Psoas muscle (tissue), 8 donors: ENCODE measurements around the gene FAM43A. TPM values are rescaled to one million over a fixed set of nuclear protein-coding genes. Genes with fewer than 3 reads are reported as not detected.

ENCODE experiments used
- ATAC-seq, 4 donors: fragments of 200-7000 bp; cut with Tn5 transposase; one replicate each; pipeline ENCODE4 v1.9.1; 2020; ENCODE audit warnings: moderate library complexity in 3 of 4, mild to moderate bottlenecking in 2 of 4
- DNase-seq, 2 donors: peaks; one replicate each; pipeline ENCODE4 v3.0.0-alpha.2; 2020
- H3K27ac ChIP-seq: fragments of 200-600 bp; one replicate; pipeline ENCODE4 v1.8.0; 2022
- H3K27me3 ChIP-seq, 3 donors: fragments of 200-600 bp in 1 of 3; one replicate each; pipeline versions ENCODE4 v1.6.1 to v1.8.0; 2013 to 2022; ENCODE audit warnings: low read length in 2 of 3, mild to moderate bottlenecking in 2 of 3, moderate library complexity in 1 of 3; ENCODE audit not compliant: insufficient read depth in 3 of 3
- H3K36me3 ChIP-seq, 2 donors: fragments of 200-600 bp in 1 of 2; one replicate each; pipeline versions ENCODE4 v1.6.1 to v1.8.0; 2013 to 2022; ENCODE audit warnings: low read depth in 1 of 2, mild to moderate bottlenecking in 1 of 2, moderate library complexity in 1 of 2; ENCODE audit not compliant: insufficient read depth in 1 of 2
- H3K4me1 ChIP-seq: fragments of 200-600 bp; one replicate; pipeline ENCODE4 v1.8.0; 2022
- H3K4me3 ChIP-seq: fragments of 200-600 bp; one replicate; pipeline ENCODE4 v1.8.0; 2022; ENCODE audit warnings: mild to moderate bottlenecking
- H3K9me3 ChIP-seq: fragments of 200-600 bp; one replicate; pipeline ENCODE4 v1.8.0; 2022
- WGBS, 3 donors: extraction: QIAGEN DNeasy Blood & Tissue Kit; methylation state at CpG; one replicate each; pipeline versions ENCODE4 v1.1.6 to v1.1.7; 2013; 5-methylcytosine and 5-hydroxymethylcytosine counted together
- intact Hi-C, 2 donors: fragments of 100-400 bp; cut with DNase I; formaldehyde crosslinking; loops; one replicate each; pipeline versions ENCODE4 v1.11.0 to v1.14.2; 2022
- polyA plus RNA-seq, 3 donors: library from polyadenylated mRNA; stranded (reverse); fragments of 200-250 nt; gene quantifications; one replicate each; pipeline ENCODE4 v1.2.3, GENCODE V29; 2013
- total RNA-seq, 4 donors: library from RNA; stranded (reverse); fragmentation: NEBNext Ultra II Directional in 2 of 4; extraction: Animal tissue kit (Norgen Biotek cat#: 25700) in 2 of 4; gene quantifications; one replicate each; pipeline versions ENCODE4 v1.2.1 to v1.2.4, GENCODE V29; 2021 to 2023
- TF ChIP-seq, protein P1 (sequence below): fragments of 200-600 bp; IDR thresholded peaks from one replicate; pipeline ENCODE4 v1.8.0; 2022; ENCODE audit warnings: antibody characterized with exemption
- donor health status: healthy with polysubstance abuse.
- donor health status: DM: no; HTN: no; CAD: no; lungs with moderate emphysema.
- donor health status: Bipolar disorder and iron deficiency.
- donor health status: healthy.
- donor health status: DM: yes; HTN: yes; CAD: no.
- donor health status: DM: no; HTN: no; CAD: no.
- donor health status: DM: no; HTN: no; CAD: no.
- donor health status: DM: yes; HTN: yes; CAD: no.

Gene FAM43A
- total and polyA plus RNA-seq, 7 donors: 4.1 to 7.7 (median 6.8) TPM

DNA sequence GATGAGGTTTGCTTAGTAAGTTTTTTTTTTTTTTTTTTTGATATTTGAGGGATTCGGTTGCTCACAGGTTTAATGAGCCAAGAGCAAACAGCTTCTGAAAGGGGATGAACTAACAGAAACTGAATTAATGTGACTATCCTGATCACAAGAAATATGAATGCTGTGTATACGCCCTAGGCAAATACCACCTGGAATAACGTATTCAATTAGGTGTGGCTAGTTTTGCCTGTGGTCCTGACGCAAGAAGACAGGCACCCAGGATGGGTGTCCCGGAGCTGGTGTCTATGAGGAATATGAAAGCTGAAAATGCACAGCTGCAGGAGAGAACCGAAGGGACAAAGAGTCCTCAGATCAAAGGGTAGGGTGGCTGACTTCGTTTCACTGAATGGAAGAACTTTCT is 28.2 kb upstream of the FAM43A start:
- WGBS, 3 donors: 81 to 93% (median 84%) methylated on average over 7 of the region's 7 CpGs
- no peaks in the 10 kb centered on the region for H3K9me3 ChIP-seq
- TF ChIP-seq, protein P1, sequence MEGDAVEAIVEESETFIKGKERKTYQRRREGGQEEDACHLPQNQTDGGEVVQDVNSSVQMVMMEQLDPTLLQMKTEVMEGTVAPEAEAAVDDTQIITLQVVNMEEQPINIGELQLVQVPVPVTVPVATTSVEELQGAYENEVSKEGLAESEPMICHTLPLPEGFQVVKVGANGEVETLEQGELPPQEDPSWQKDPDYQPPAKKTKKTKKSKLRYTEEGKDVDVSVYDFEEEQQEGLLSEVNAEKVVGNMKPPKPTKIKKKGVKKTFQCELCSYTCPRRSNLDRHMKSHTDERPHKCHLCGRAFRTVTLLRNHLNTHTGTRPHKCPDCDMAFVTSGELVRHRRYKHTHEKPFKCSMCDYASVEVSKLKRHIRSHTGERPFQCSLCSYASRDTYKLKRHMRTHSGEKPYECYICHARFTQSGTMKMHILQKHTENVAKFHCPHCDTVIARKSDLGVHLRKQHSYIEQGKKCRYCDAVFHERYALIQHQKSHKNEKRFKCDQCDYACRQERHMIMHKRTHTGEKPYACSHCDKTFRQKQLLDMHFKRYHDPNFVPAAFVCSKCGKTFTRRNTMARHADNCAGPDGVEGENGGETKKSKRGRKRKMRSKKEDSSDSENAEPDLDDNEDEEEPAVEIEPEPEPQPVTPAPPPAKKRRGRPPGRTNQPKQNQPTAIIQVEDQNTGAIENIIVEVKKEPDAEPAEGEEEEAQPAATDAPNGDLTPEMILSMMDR: no peak
- H3K27ac ChIP-seq: no peak overlapping the region
- H3K4me1 ChIP-seq: no peaks in the 10 kb centered on the region
- no peaks in the 10 kb centered on the region for H3K27me3 ChIP-seq
- ATAC-seq: no peak
- intact Hi-C loops: no loop called here
- no peak for DNase-seq
- H3K36me3 ChIP-seq: peaks cover 12 to 80% of the 10 kb centered on the region in 2 donors
- H3K4me3 ChIP-seq: no peak overlapping the region

DNA sequence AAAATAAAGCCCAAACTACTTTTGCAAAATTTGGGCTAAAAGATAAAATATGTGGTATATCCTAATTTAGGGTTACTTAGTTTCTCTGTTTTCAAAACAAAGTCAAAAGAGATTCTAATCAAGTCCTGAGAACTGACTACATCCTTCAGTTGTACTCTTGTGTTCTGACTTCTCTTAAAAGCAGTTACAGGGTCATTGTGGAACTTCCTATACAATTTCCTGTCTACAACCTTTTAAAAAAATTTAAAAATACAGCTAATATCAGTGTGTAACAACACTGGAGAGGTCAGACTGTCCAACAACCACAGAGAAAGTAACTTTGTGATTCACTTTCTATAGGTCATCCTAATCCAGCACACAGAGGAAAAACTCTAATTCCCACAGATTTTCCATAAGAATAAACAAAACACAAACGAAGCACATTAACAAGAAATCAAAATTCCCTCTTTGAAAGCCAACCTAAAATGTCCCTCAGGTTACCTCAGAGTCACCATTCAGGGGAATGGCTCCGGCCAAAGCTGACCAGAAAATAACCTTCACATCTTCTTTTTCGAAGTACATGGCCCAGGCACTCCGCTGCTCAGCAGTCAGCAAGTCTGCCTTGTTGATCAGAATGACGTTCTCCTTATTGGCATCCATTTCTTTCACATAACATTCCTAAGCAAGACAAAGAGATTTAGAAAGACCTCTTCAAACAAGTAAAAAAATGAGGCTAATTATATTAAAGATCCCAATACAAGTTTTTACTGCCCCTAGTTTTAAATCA is 27.0 kb upstream of the FAM43A start:
- Histone ChIP-seq H3K27me3 (no peaks in the 10 kb centered on the region), H3K27ac (no peak overlapping the region), H3K36me3 (peaks cover 10 to 78% of the 10 kb centered on the region in 2 donors), H3K4me1 (no peaks in the 10 kb centered on the region), H3K9me3 (no peaks in the 10 kb centered on the region), H3K4me3 (no peak overlapping the region)
- no peak for DNase-seq
- ATAC-seq: no peak
- intact Hi-C loops: no loop called here
- TF ChIP-seq, protein P1: no peak
- WGBS, 3 donors: 76 to 80% (median 80%) methylated on average over 5 of the region's 5 CpGs

DNA sequence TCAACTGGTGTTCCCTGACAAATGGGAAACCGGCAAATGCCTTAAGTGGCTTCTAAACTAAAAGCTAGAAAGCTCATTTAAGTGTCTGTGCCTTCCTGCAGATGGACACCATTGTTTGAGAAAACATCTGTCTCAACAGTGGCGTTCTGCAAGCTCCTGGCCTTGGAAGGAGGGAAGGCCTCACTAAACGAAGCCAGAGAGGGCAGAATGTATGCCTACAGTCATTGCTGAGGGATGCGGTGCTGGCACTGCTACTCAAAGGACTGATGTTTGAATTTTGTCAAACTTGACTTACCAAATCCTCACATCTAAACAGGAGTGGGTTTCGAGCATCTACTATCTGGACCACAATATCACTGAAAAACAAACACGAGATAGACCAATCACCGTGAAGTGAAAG is 25.9 kb upstream of the FAM43A start:
- ATAC-seq: no peak
- peaks cover 9 to 78% of the 10 kb centered on the region in 2 donors for H3K36me3 ChIP-seq
- no peaks in the 10 kb centered on the region for H3K9me3 ChIP-seq
- no peaks in the 10 kb centered on the region for H3K27me3 ChIP-seq
- H3K4me3 ChIP-seq: no peak overlapping the region
- intact Hi-C loops: no loop called here
- 77 to 83% (median 80%) methylated on average over 7 of the region's 7 CpGs for WGBS, 3 donors
- H3K4me1 ChIP-seq: no peaks in the 10 kb centered on the region
- no peak for DNase-seq
- no peak overlapping the region for H3K27ac ChIP-seq
- TF ChIP-seq, protein P1: no peak

GRCh38 chr3:194661374-194661773 is 24.3 kb upstream of the FAM43A start:
- ATAC-seq (no peak), DNase-seq (no peak)
- Histone ChIP-seq H3K27me3 (no peaks in the 10 kb centered on the region), H3K9me3 (no peaks in the 10 kb centered on the region), H3K4me1 (no peaks in the 10 kb centered on the region), H3K27ac (no peak overlapping the region), H3K4me3 (no peak overlapping the region), H3K36me3 (peaks cover 11 to 88% of the 10 kb centered on the region in 2 donors)
- WGBS, 3 donors: 75 to 83% (median 83%) methylated on average over 3 of the region's 3 CpGs
- intact Hi-C loops: no loop called here
- TF ChIP-seq, protein P1: no peak

GRCh38 chr3:194661946-194662345 is 23.7 kb upstream of the FAM43A start:
- ATAC-seq (no peak), DNase-seq (no peak)
- intact Hi-C loops: no loop called here
- Histone ChIP-seq H3K27ac (no peak overlapping the region), H3K27me3 (no peaks in the 10 kb centered on the region), H3K9me3 (no peaks in the 10 kb centered on the region), H3K36me3 (peaks cover 11 to 93% of the 10 kb centered on the region in 2 donors), H3K4me1 (no peaks in the 10 kb centered on the region), H3K4me3 (no peak overlapping the region)
- TF ChIP-seq, protein P1: no peak
- 75 to 86% (median 79%) methylated on average over 6 of the region's 6 CpGs for WGBS, 3 donors
